Testis (tissue), 2 donors: Measurements from ENCODE around the gene SETD3.

Source experiments
- POLR2A ChIP-seq: fragments of 450-650 bp; IDR thresholded peaks from one replicate; pipeline ENCODE4 v1.6.1; 2017; ENCODE audit warnings: antibody characterized with exemption, mild to moderate bottlenecking, moderate library complexity
- TF ChIP-seq, protein P1 (sequence below), 3 experiments: fragments of 450-650 bp in 2 of 3; fragments of 200-600 bp in 1 of 3; sonication (generic) in 1 of 3; IDR thresholded peaks; one replicate each; pipeline ENCODE4 v1.5.1; 2016 to 2019; ENCODE audit warnings: antibody characterized with exemption in 3 of 3, mild to moderate bottlenecking in 2 of 3, moderate library complexity in 1 of 3

- TF ChIP-seq, protein P1, sequence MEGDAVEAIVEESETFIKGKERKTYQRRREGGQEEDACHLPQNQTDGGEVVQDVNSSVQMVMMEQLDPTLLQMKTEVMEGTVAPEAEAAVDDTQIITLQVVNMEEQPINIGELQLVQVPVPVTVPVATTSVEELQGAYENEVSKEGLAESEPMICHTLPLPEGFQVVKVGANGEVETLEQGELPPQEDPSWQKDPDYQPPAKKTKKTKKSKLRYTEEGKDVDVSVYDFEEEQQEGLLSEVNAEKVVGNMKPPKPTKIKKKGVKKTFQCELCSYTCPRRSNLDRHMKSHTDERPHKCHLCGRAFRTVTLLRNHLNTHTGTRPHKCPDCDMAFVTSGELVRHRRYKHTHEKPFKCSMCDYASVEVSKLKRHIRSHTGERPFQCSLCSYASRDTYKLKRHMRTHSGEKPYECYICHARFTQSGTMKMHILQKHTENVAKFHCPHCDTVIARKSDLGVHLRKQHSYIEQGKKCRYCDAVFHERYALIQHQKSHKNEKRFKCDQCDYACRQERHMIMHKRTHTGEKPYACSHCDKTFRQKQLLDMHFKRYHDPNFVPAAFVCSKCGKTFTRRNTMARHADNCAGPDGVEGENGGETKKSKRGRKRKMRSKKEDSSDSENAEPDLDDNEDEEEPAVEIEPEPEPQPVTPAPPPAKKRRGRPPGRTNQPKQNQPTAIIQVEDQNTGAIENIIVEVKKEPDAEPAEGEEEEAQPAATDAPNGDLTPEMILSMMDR (IDR thresholded peaks at IDR 0.05): no peak
- TF ChIP-seq POLR2A: no peak
These were observed 66.7 kb downstream of the SETD3 start for GRCh38 chr14:99413911-99414310.
